Right lung (tissue), 5 donors: Measurements from ENCODE around the gene RYR1. TPM values are rescaled to one million over a fixed set of nuclear protein-coding genes. Genes with fewer than 3 reads are reported as not detected.
"Not testable (repeated sequence)": the region's sequence is repeated elsewhere in the genome, so short reads cannot be mapped to it uniquely, and the experiment has no call there.

Source experiments
- DNase-seq, 2 donors: peaks; one replicate each; pipeline ENCODE4 v3.0.0-alpha.2; 2013
- polyA plus RNA-seq, 5 donors: library from polyadenylated mRNA; unstranded; fragments of 120-200 nt; gene quantifications; one replicate each; pipeline versions ENCODE4 v1.2.1 to v1.2.3, GENCODE V29; 2013; ENCODE audit warnings: inconsistent platforms in 1 of 5, low replicate concordance in 1 of 5; ENCODE audit not compliant: insufficient read length in 5 of 5, insufficient read depth in 1 of 5

Gene RYR1
- polyA plus RNA-seq, 5 donors, result 2.0 to 24.3 (median 3.7) TPM

DNA sequence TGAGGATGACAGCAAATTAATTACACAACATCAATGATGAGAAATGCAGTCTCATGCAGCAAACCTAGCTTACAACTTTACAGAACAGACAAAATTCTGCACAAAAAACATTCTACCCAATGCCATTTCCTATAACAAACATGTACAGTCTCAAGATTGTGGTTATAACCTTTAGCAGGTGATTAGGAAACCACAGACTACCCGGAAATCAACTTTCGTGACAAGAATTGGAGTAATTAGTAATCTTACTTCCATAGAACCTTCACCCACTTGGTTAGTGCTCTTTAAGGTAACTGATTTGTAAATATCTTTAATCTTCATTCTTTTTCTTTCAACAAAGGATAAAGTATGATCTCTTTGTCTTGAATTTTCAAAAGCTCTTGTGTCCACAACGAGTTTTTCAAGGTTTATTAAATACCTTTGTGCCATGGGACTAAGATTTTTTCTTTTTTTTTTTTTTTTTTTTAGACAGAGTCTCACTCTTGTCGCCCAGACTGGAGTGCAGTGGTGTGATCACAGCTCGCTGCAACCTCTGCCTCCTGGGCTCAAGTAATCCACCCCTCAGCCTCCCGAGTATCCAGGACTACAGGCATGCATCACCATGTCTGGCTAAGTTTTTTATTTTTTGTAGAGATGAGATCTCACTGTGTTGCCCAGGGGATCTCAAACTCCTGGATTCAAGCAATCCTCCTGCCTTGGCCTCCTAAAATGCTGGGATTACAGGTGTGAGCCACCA, 105.5 kb downstream of the RYR1 start:
- no peak for DNase-seq

DNA sequence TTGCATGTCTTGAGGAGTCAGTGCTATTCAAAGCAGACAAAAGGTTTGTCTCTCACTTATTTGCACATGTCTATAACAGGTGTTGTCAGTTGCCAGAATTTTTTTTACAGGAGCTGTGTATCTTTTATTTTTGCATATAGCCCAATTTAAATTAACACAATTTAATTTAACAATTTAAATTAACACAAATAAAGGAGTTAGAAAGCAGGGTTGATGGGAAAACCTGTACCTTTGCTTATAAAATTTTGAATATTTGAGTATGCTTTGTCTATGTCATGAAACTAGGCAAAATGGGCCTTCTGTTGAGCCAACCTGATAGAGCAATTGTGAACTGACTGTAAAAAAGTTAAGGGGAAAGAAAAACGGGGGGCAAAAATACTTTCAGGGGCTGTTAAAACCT, 106.3 kb downstream of the RYR1 start:
- no peak for DNase-seq

DNA sequence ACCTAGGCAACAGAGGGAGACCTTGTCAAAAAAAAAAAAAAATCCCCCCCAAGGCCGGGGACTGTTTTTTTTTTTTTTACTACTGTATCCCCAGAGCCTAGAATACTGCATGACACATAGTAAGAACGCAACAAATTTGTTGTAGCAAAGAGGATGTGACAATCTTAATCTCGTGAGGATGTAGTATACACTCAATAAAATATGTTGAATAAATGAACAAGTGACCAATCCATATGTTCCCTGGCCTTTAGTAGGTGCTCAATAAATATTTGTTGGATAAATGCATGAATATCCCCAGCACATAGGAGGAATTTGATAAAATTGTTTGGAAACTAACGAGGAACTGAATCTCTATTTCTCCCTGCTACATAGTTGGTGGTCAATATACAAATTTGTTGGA, 108.5 kb downstream of the RYR1 start:
- no peak for DNase-seq

DNA sequence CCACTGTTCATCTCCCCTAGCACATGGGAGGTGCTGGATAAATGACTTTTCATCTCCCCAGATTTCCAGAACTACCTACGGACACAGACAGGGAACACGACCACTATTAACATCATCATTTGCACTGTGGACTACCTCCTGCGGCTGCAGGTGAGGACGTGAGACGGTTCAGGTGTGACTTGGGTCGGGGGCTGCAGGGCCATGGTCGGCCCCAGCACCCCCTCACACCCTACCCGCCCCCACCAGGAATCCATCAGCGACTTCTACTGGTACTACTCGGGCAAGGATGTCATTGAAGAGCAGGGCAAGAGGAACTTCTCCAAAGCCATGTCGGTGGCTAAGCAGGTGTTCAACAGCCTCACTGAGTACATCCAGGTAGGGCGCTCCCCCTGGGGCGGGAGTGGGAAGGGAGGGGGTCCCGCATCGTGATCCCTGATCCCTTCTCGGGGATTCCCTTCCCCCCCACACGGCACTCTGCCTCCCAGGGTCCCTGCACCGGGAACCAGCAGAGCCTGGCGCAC, 109.9 kb downstream of the RYR1 start:
- DNase-seq, result no peak

DNA sequence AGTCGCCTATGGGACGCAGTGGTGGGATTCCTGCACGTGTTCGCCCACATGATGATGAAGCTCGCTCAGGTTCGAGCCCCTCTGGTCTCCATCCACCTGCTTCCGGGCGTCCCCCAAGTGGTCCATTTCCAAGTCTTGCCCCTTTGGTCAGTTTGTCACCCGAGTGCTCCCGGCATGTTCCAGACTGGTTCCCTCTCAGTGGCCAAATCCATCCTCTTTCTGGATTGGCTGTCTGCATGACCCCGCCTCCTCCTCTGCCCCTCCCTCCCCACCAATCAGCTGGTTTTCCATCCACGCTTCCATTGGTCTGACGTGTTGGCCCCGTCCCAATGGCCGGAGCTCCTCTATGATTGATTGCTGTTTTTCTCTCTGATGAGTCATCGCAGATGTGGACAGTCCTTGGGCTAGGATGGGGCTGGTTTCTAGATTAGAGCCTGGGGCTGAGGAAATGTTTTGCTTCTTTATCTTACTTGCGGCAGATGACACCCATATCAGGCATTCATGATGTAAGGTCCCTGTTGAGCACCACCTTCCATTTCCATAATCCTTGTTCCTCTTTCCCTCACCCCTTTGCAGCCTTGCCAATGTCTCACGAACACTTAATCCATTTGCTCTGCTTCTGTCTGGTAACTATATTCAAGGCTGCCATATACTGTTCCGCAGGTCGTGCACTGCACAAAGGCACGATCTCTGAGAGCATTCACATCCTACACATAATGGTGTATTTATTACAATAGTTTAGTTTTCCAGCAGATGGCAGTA, 110.5 kb downstream of the RYR1 start:
- DNase-seq, result peak in 1 of 2 donors; percentile 30

DNA sequence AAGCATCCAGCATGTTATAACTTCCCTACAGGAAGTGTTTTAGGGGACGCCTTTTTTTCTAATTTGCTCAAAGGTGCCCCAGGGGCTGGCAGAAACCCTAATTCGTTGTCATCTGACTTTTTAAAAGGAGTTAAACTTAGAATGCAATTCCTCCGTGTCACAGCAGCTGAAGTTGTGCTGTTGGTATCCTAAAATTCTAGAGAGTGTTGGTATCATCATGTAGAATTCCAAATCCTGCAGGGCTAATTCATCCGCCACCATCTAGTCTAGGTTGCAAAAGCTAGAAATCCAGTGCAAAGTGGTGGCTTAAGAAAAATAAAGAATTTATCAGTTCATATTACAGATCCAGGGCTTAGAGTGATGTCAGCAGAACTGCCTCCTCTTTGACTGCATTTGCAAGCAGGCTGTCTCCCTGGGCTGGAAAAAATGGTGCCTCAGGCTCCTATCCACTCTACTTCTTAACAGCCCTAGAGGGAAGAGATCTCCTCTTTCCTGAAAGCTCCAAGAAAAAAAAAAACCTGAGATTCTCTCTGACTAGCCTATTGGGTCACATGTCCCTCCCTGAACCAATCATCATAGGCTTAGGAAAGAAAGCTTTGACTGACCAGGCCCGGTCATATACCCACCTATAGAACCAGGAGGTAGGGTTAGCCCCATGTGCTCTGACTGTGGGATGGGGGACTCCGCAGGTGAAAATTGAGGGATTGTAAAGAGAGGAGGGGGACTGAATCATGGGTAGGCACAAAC, 111.3 kb downstream of the RYR1 start:
- peak in 1 of 2 donors; percentile 15 for DNase-seq

DNA sequence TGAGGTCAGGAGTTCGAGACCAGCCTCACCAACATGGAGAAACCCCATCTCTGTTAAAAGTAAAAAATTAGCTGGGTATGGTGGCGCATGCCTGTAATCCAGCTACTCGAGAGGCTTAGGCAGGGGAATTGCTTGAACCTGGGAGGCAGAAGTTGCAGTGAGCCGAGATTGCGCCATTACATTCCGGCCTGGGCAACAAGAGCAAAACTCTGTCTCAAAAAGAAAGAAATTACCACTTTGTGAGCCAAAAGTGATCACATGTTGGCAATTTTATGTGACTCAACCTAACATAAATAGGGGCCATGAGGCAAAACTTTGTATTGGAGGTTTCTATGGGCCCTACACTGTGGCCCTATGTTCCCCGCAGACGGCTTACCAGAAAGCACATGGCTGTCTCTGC, 112.1 kb downstream of the RYR1 start:
- DNase-seq, result no peak

DNA sequence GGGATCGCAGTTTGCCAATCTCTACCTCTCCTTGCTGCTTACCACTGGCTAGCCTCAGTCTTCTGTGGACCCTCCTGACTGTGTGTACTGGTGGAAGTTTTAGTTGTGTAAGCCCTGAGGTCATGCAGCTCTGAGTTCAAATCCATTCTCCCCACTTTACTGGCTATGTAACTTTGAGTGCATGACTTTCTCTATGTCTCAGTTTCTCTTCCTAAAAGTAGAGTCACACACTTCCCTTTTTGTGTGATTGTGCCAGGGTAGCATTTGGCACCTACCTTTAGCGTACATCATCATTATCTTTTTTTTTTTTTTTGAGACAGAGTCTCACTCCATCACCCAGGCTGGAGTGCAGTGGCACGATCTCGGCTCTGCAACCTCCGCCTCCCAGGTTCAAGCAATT, 113.9 kb downstream of the RYR1 start:
- no peak for DNase-seq

DNA sequence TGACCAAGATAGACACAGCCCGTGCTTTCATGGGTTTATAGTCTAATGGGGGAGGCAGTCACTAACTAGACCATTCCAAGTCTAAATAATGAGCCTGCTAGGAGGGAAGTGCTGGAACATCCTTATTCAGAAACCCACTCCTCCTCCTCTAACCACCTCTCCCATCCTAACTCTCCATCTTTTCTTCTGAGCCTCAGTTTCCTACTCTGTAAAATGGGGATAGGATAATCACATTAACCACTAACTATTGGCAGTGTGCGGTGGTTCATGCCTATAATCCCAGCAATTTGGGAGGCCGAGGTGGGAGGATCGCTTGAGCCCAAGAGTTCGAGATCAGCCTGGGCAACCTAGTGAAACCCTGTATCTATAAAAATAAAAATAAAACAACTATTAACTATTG, 115.6 kb downstream of the RYR1 start:
- DNase-seq, result no peak

DNA sequence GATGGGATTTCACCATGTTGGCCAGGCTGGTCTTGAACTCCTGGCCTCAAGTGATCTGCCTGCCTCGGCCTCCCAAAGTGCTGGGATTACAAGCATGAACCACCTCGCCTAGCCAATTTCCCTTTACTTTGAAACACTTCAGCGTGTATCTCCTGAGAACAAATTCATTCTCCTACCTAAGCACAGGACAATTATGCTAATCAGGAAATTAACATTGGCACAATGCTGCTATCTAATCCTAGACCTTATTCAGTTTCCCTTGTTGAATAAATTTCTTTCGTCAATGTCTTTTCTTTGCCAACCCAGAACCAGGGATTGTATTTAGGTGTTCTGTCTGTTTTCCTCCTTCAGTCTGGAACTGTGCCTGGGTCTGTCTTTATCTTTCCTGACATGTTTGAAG, 116.5 kb downstream of the RYR1 start:
- DNase-seq, result no peak

DNA sequence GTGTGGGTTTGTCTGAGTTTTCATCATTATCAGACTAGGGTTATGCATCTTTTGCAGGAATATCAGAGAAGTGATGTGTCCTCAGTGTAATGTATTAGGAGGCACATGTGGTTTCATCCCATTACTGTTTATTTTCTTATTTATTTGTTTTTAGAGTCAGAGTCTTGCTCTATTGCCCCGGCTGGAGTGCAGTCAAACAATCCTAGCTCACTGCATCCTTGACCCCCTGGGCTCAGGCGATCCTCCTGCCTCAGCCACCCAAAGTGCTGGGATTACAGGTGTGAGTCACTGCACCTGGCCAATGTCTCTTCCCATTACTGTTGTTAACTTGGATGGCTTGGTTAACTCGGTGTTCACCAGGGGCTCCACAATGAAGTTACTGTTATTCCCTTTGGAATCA, 116.9 kb downstream of the RYR1 start:
- DNase-seq, result no peak

DNA sequence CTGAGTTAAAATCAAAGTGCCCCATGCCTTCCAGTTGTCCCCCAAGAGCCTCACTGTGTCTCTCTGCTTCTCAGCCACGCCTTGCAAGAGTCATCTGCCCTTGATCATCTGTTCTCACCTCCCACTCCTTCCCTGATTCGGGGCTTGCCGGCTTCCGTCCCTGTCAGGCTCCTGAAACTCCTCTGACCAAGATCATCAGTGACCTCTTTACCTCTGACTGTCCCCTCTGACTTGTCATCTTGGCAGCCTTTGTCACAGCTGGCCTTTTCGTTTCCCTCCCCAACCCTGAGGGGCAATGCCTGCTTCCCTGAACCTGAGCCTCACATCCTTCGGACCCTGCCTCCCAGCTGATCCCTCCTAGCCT, 117.9 kb downstream of the RYR1 start:
- DNase-seq, result no peak

DNA sequence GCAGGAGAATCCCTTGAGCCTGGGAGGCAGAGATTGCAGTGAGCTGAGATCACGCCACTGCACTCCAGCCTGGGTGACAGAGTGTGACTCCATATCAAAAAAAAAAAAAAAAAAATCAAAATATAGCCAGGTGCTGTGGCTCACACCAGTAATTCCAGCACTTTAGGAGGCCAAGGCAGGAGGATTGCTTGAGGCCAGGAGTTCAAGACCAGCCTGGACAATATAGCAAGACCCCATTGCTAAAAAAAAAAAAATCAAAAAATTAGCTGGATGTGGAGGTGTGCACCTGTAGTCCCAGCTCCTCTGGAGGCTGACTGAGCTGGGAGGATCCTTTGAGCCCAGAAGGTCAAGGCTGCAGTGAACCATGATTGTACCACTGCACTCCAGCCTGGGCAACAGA, 119.7 kb downstream of the RYR1 start:
- not testable (repeated sequence) for DNase-seq

DNA sequence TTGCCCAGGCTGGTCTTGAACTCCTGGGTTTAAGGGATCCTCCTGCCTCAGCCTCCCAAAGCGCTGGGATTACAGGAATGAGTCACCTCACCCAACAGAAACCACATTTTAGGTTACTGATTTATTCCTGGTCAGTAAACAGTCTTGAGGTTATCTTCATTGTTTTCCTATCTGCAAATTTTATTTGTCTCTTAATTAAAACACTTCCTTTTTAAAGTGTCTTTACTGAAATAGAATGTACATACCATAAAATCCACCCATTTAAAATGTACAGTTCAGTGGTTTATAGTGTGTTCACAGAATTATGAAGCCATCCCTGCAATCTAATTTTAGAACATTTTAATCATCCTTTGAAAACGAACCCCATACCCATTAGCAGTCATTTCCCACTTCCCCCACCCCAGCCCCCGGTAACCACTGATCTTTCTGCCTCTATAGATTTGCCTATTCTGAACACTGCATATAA, 121.2 kb downstream of the RYR1 start:
- DNase-seq, result no peak

DNA sequence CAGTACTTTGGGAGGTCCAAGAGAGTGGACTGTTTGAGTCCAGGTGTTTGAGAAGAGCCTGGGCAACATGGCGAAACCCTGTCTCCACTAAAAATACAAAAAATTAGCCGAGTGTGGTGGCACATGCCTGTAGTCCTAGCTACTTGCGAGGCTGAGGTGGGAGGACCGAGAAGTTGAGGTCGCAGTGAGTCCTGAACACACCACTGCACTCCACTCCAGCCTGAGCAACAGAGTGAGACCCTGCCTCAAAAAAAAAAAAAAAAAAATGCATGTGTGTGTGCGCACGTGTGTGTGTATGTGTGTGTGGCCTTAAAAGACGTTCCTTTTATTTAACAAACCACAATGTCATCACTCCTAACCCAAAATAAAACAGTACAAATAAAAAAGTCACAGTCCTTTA, 121.7 kb downstream of the RYR1 start:
- DNase-seq, result no peak

DNA sequence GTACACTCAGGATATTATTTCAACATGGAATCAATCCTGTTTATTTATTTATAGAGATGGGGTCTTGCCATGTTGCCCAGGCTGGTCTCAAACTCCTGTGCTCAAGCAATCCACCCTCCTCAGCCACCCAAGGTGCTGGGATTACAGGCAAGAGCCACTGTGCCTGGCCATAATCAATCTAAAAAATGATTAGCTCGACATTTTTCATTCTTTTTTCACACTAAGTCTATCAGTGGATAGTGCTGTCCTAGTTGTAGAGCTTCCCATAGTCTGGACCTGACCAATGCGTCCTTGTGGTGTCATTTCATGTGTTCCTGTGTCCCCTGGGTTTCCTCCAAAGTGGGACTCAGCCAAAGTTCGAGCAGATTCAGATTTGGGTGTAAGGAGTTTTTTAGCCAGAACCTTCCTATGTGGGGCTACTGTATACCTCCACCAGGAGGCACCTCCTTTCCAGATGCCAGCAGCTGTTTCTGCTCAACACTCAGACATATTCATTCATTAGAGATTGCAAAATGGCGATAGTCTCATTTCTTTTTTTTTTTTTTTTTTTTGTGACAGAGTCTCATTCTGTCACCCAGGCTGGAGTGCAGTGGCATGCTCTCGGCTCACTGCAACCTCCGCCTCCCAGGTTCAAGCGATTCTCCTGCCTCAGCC, 123.2 kb downstream of the RYR1 start:
- DNase-seq, result no peak

DNA sequence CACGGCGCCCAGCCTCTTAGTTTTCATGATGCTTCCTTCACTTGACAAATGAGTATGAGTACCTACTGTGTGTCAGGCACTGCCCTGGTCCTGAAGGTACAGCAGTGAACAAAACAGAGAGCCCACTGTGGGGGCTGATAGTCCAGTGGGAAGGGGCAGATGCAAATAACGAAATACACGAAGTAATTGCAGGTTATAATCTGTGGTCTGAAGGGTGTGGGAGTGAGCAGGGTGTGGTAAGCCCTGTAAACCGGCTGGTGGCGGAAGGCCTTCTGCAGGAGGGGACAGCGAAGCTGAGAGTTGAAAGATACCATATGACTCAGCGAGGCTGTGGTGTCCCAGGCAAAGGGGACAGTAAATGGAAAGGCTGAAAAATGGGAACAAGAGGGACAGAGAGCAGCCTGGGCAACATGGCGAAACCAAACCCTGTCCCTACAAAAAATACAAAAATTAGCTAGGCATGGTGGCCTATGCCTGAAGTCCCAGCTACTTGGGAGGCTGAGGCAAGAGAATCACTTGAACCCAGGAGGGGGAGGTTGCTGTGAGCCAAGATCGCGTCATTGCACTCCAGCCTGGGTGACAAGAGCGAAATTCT, 123.8 kb downstream of the RYR1 start:
- no peak for DNase-seq

DNA sequence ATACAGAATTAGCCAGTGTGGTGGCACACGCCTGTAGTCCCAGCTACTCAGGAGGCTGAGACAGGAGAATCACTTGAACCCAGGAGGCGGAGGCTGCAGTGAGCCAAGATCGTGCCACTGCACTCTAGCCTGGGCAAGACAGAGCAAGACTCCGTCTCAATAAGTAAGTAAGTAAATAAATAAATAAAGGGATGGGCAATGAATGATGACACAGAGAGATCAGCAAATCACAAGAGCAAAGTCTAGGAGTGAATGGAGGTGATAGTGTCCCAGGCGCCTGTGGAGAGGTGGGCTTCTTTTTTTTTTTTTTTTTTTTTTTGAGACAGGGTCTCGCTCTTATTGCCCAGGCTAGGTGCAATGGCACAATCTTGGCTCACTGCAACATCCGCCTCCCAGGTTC, 125.4 kb downstream of the RYR1 start:
- DNase-seq, result not testable (repeated sequence)

DNA sequence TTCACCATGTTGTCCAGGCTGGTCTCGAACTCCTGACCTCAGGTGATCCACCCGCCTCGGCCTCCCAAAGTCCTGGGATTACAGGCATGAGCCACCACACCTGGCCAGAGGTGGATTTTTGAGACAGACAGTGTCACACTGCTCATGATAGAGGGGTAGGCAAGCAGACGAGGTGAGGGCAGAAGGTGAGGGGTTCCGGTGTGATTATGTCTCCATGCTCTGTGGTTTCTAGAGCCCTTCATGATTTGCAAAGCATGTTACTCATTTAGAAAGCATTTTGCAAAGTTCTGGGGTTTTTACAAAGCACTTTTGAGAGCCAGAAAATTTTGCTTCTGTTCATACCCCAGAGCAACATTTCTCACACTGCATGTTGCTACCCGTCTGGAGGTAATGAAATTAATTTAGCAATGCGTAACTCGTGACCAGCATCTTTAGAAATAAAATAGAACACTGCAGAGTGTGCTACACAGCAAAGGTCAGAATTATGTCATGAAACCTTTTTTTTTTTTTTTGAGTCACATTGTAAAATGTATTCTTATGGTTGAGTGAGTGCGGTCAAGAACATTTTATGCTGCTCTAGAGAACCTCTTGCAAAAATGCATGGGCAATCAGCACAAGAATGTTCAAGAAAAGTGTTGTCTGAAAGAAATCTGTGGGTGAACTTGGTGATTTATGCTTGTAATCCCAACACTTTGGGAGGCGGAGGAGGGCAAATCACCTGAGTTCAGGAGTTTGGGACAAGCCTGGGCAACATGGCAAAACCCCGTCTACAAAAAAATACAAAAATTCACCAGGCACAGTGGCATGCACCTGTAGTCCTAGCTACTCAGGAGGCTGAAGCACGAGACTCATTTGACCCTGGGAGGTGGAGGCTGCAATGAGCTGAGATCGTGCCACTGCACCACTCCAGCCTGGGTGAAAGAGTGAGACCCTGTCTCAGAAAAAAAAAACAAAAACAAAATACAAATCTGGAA, 126.2 kb downstream of the RYR1 start:
- DNase-seq, result no peak

DNA sequence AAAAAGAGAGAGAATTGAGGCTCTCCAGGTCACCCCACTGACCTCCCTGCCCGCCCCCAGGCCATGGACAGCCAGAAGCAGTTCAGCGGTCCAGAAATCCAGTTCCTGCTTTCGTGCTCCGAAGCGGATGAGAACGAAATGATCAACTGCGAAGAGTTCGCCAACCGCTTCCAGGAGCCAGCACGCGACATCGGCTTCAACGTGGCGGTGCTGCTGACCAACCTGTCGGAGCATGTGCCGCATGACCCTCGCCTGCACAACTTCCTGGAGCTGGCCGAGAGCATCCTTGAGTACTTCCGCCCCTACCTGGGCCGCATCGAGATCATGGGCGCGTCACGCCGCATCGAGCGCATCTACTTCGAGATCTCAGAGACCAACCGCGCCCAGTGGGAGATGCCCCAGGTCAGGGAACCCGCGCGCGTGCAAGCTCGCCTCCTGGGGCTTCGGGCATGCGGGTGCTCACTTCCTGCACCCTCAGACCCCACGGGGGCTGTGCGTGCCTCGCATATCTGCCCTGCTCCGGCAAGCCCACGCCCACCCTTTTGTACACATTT, 127.6 kb downstream of the RYR1 start:
- no peak for DNase-seq
